Naive B cell (primary cell): ENCODE results near the gene CEP78. TPM values are rescaled to one million over a fixed set of nuclear protein-coding genes. Genes with fewer than 3 reads are reported as not detected.

Experiments used
- ATAC-seq, 2 donors: fragments of 150-1000 bp; cut with Tn5 transposase; 2 replicates each; pipeline ENCODE4 v1.10.0; 2021; ENCODE audit warnings: low read depth in 2 of 2, mild to moderate bottlenecking in 2 of 2, moderate library complexity in 2 of 2
- DNase-seq: peaks from one replicate; pipeline ENCODE4 v3.0.0; 2022
- H3K27ac Mint-ChIP-seq, 6 donors: one replicate each; pipeline ENCODE4 v1.8.0; 2020 to 2022; ENCODE audit warnings: mild to moderate bottlenecking in 6 of 6, mixed read lengths in 6 of 6, moderate library complexity in 5 of 6, inconsistent platforms in 2 of 6
- H3K27me3 Mint-ChIP-seq, 3 donors: one replicate each; pipeline ENCODE4 v1.8.0; 2021 to 2022; ENCODE audit warnings: mixed read lengths in 3 of 3, mild to moderate bottlenecking in 1 of 3
- H3K36me3 Mint-ChIP-seq, 2 donors: one replicate each; pipeline ENCODE4 v1.8.0; 2020 to 2022; ENCODE audit warnings: mixed read lengths in 2 of 2, inconsistent platforms in 1 of 2, mild to moderate bottlenecking in 1 of 2
- H3K4me1 Mint-ChIP-seq, 3 donors: one replicate each; pipeline ENCODE4 v1.8.0; 2020 to 2022; ENCODE audit warnings: mixed read lengths in 3 of 3, inconsistent platforms in 1 of 3, mild to moderate bottlenecking in 1 of 3, moderate library complexity in 1 of 3
- H3K4me3 Mint-ChIP-seq, 8 donors: one replicate each; pipeline ENCODE4 v1.8.0; 2020 to 2022; ENCODE audit warnings: mild to moderate bottlenecking in 8 of 8, mixed read lengths in 8 of 8, moderate library complexity in 8 of 8, inconsistent platforms in 2 of 8
- H3K9me3 Mint-ChIP-seq, 7 donors: one replicate each; pipeline ENCODE4 v1.8.0; 2020 to 2022; ENCODE audit warnings: mixed read lengths in 7 of 7, mild to moderate bottlenecking in 5 of 7, inconsistent platforms in 2 of 7, moderate library complexity in 1 of 7
- polyA plus RNA-seq, 6 donors: library from polyadenylated mRNA; unstranded; fragments of 300-500 nt; fragmentation: Illumina TruSeq; gene quantifications; one replicate each; pipeline ENCODE4 v1.2.3, GENCODE V29; 2021; ENCODE audit warnings: low read depth in 6 of 6

Gene CEP78
- polyA plus RNA-seq, 6 donors from 2014 or later: 6.1 to 14.9 (median 13.1) TPM

DNA sequence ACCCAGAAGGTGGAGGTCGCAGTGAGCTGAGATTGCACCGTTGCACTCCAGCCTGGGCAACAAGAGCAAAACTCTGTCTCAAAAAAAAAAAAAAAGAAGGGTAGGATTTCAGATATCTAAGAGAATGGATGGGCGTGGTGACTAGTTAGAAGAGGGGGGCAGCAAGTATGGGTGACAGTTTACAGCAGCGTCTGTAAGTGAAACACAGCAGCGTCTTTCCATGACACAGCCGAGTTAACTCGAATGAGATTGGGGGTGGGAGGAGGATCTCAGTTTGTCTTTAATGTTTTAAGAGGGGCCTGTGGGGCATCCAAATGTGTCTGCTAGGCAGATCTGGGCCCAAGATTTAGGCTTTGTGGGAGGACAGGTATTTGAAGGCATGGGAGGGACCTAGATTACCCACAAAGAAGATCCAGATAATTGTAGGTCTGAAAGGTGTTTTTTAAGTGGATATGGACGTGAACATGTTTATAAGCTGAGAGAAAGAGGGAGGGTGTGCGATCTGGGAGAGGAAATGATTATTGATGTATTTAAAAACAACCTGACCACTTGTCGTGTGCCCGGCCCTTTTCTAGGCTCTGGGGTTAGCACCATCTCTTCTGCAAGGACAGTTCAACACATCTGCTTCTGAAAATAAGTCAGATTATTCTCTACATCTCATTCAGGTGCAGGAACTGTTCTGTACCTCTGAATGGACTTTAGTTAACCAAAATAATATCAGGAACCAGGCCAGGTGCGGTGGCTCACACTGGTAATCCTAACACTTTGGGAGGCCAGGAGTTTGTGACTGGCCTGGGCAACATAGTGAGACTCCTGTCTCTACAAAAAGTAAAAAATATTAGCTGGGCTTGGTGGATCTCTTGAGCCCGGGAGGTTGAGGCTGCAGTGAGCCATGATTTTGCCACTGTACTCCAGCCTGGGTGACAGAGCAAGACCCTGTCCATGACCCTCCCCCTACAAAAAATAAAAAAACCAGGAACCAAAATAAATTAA lies 2.5 kb downstream of the CEP78 start:
- H3K4me3 Mint-ChIP-seq: peak overlapping the region in 3 of 8 donors; percentile 23 to 77 (median 71)
- no peak for ATAC-seq
- peaks cover 18 to 36% (median 27%) of the 10 kb centered on the region in 3 donors for H3K4me1 Mint-ChIP-seq
- peaks cover 0 to 22% of the 10 kb centered on the region in 2 donors for H3K36me3 Mint-ChIP-seq
- H3K27me3 Mint-ChIP-seq: no peaks in the 10 kb centered on the region
- no peaks in the 10 kb centered on the region for H3K9me3 Mint-ChIP-seq
- DNase-seq: no peak
- no peak overlapping the region for H3K27ac Mint-ChIP-seq

DNA sequence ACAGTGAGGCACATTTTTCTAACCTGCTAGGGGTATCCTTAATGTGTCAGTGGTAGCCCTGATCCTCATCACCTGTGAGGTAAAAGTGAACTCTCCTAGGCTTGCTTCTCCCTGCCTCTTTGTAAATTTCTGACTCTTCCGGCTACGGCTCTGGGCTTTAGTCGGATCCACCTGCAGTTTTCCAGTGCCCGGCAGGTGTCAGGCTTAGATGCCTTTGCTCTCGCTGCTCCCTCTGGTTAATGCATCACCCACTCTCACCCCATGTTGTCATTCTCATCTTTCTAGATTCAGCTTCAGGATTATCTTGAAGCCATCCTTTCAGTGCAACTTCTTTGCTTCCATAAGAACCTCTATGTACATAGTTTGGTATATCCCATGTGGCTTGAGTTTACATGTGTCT lies 3.6 kb downstream of the CEP78 start:
- H3K36me3 Mint-ChIP-seq: peaks cover 0 to 24% of the 10 kb centered on the region in 2 donors
- H3K27me3 Mint-ChIP-seq: no peaks in the 10 kb centered on the region
- ATAC-seq: no peak
- peak overlapping the region in 2 of 6 donors; percentile 31 to 74 for H3K27ac Mint-ChIP-seq
- DNase-seq: no peak
- peak overlapping the region in 2 of 8 donors; percentile 61 to 71 for H3K4me3 Mint-ChIP-seq
- H3K9me3 Mint-ChIP-seq: no peaks in the 10 kb centered on the region
- H3K4me1 Mint-ChIP-seq: peaks cover 18 to 32% (median 27%) of the 10 kb centered on the region in 3 donors

DNA sequence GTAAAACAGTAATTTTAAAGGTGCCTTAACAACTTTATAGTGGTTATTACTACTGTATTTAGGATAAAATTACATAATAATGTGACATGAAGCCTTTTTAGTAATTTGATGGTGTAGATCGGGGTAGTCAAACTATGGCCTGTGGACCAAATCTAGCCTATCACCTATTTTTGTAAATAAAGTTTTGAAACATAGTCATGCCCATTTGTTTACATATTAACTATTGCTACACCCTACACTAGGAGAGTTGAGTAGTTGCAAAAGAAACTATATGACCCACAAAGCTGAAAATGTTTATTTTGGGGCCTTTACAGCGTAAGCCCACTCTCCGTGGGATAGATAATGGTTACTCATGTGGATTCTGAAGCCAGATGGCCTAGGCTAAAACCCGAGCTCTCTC lies 6.2 kb downstream of the CEP78 start:
- peaks cover 4 to 36% of the 10 kb centered on the region in 2 donors for H3K36me3 Mint-ChIP-seq
- DNase-seq: no peak
- no peaks in the 10 kb centered on the region for H3K9me3 Mint-ChIP-seq
- peaks cover 13 to 18% (median 14%) of the 10 kb centered on the region in 3 donors for H3K4me1 Mint-ChIP-seq
- no peak overlapping the region for H3K4me3 Mint-ChIP-seq
- no peak overlapping the region for H3K27ac Mint-ChIP-seq
- ATAC-seq: no peak
- H3K27me3 Mint-ChIP-seq: no peaks in the 10 kb centered on the region

DNA sequence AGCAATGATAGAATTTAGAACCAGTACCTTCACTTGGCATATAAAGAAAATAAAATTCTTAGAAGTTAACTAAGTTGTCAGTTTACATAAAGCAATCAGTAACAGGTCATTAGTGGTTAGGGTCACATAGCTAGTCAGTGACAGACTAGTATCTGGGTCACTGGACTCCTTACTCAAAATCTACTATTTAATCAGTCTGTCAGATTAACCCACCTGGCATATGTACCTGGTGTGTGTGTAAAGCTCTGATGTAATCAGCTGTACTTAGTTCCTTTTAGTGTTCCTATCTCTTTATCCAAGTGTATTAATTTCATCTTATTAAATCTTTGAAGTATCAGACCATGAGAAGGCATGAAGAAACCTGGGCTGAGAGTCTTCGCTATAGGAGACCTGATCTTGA lies 7.3 kb downstream of the CEP78 start:
- no peak overlapping the region for H3K27ac Mint-ChIP-seq
- no peaks in the 10 kb centered on the region for H3K9me3 Mint-ChIP-seq
- H3K4me1 Mint-ChIP-seq: peaks cover 4 to 9% (median 7%) of the 10 kb centered on the region in 3 donors
- peaks cover 10 to 39% of the 10 kb centered on the region in 2 donors for H3K36me3 Mint-ChIP-seq
- no peak overlapping the region for H3K4me3 Mint-ChIP-seq
- no peaks in the 10 kb centered on the region for H3K27me3 Mint-ChIP-seq
- DNase-seq (no peak), ATAC-seq (no peak)

DNA sequence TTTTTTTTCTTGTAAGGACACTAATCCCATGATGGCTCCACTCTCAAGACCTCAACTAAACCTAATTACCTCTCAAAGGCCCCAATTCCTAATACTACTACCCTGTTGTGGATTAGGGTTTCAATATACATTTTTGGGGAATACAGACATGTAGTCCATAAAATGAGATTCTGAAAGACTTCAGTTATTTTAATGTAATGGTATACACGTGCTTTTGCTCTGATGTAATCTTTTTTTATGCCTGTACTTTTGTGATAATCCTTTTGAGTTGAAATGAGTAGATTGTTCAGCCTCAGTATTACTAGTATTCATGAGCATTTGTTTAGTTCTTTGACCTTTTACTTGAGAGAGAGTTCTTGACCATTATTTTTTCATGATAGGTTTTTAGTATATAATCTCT lies 9.5 kb downstream of the CEP78 start:
- H3K36me3 Mint-ChIP-seq: peaks cover 10 to 35% of the 10 kb centered on the region in 2 donors
- peaks cover 0 to 3% (median 0%) of the 10 kb centered on the region in 3 donors for H3K4me1 Mint-ChIP-seq
- no peak overlapping the region for H3K27ac Mint-ChIP-seq
- no peak overlapping the region for H3K4me3 Mint-ChIP-seq
- no peak for DNase-seq
- ATAC-seq: no peak
- no peaks in the 10 kb centered on the region for H3K9me3 Mint-ChIP-seq
- no peaks in the 10 kb centered on the region for H3K27me3 Mint-ChIP-seq

DNA sequence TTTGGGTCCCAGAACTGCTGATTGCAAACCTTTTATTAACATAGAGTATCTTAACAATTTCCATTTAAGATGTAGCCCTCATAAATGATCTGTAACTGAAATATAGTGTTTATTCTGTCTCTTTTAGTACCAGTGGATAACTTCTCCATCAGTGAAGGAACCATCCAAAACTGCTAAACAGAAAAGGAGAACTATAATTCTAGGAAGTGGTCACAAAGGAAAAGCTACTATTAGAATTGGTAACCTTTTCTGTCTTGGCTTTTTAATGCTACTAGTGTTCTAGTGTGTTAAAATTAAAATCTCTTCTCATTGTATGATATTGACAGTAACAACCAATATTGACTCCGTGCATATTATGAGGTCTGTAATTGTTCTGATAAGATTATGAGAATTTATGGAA lies 12.8 kb downstream of the CEP78 start:
- H3K27me3 Mint-ChIP-seq: no peaks in the 10 kb centered on the region
- no peak overlapping the region for H3K27ac Mint-ChIP-seq
- H3K4me1 Mint-ChIP-seq: no peaks in the 10 kb centered on the region
- DNase-seq (no peak), ATAC-seq (no peak)
- peaks cover 10 to 27% of the 10 kb centered on the region in 2 donors for H3K36me3 Mint-ChIP-seq
- no peaks in the 10 kb centered on the region for H3K9me3 Mint-ChIP-seq
- no peak overlapping the region for H3K4me3 Mint-ChIP-seq

DNA sequence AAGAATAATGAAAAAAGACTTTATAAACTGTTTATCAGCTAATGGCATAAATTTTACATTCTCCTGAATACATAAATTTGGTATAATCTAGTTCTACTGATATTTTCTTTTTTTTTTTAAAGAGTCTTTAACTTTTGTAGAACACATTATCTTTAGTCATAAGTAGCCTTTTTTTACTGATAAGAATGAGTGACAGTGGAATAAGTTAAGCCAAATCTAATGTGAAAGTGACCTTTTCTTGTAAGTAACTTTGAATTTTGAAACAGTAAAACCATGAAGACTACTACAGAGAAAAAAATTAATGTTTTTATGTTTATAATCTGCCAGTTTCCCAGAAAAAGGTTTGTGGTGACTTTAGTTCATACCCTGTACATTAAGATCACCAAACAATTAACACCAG lies 13.7 kb downstream of the CEP78 start:
- Mint-ChIP-seq H3K27me3 (no peaks in the 10 kb centered on the region), H3K27ac (no peak overlapping the region), H3K36me3 (peaks cover 10 to 30% of the 10 kb centered on the region in 2 donors), H3K4me3 (no peak overlapping the region), H3K9me3 (no peaks in the 10 kb centered on the region), H3K4me1 (no peaks in the 10 kb centered on the region)
- DNase-seq (no peak), ATAC-seq (no peak)

DNA sequence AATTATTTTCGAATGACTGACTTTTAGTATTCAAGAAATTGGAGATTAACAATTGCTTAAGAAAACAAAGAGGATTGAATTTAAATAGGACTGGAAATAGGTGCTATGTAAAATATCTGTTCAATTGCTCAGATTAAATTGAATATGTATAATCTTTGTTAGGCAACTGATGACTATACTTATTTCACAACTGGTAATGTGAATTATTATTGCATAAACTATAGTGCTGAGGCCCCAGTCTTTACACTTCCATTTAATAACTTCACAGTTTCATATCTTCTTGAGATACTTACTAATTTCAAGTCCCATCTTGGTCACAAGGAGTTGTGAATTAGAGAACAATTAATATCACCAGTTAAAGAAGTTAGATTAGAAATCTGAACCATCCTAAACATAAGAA lies 16.7 kb downstream of the CEP78 start:
- Mint-ChIP-seq H3K27me3 (no peaks in the 10 kb centered on the region), H3K9me3 (no peaks in the 10 kb centered on the region), H3K36me3 (peaks cover under 1 to 19% of the 10 kb centered on the region in 2 donors), H3K4me3 (no peak overlapping the region), H3K4me1 (no peaks in the 10 kb centered on the region), H3K27ac (no peak overlapping the region)
- no peak for ATAC-seq
- no peak for DNase-seq

DNA sequence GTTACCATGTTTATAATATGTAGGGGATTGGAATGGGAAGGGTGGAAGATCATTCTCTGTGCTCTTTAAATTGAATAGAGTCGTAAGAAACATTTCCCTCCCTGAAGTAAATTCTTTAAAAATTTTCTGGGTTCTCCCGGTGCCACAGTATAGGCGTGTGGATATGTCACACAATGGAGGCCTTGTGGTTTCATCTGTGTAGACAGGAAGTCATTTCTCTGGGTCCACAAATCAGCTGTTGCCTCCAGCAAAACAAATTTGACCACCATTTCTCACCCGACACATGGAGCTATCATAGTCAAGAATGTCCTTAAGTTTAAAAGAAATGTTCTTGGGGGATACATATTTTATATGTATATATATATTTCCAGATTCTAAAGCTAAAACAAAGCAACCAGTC lies 17.4 kb downstream of the CEP78 start:
- no peaks in the 10 kb centered on the region for H3K27me3 Mint-ChIP-seq
- H3K36me3 Mint-ChIP-seq: peaks cover 0 to 19% of the 10 kb centered on the region in 2 donors
- H3K4me1 Mint-ChIP-seq: no peaks in the 10 kb centered on the region
- H3K9me3 Mint-ChIP-seq: no peaks in the 10 kb centered on the region
- H3K27ac Mint-ChIP-seq: no peak overlapping the region
- DNase-seq: no peak
- ATAC-seq: no peak
- no peak overlapping the region for H3K4me3 Mint-ChIP-seq

DNA sequence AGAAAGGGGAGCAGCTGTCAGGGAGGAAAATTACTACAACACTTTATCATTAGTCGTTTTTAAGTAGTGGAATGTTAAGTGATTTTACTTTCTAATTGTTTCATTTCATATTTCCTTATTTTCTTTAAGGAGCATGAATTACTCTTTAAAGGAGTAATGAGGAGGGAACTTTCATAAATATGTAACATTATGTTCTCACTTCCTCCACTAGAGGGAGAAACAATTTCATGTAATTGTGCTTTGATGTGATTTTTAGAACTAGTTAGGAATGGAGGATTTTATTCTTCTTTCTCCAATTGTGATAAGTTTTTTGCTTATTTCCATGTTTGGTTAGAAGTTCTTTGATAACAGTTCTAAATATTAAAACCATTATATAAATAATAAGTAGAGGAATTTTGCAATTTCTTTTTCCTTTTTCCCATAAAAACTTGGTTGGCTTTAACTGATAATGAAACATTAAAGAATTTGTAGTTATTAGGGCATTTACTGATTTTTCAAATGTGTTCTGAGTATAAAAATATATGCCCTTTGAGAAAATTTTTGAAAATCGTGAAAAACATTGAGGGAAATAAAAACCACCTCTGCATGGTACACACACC lies 25.6 kb downstream of the CEP78 start:
- DNase-seq (peak; percentile 6), ATAC-seq (no peak)
- Mint-ChIP-seq H3K27ac (no peak overlapping the region), H3K27me3 (no peaks in the 10 kb centered on the region), H3K4me1 (no peaks in the 10 kb centered on the region), H3K4me3 (no peak overlapping the region), H3K36me3 (peaks cover 10 to 30% of the 10 kb centered on the region in 2 donors), H3K9me3 (no peaks in the 10 kb centered on the region)

DNA sequence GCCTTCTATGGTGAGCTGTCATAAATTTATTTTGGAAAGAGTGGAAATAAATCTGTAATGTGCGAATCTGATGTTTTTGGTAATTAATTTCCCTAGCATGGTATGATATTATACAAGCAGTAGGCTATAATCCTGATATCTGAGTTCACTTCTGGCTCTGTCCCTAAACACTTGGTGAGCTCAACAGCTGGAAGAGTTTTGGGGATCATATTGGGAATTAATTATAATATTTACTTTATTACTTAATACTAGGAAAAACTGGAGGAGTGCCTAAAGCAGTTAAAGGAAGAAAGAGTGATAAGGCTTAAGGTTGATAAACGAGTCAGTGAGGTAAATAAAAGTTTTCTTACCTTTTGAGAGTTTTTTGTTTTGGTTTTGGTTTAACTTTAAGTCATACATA lies 26.8 kb downstream of the CEP78 start:
- H3K9me3 Mint-ChIP-seq: no peaks in the 10 kb centered on the region
- no peak overlapping the region for H3K27ac Mint-ChIP-seq
- no peaks in the 10 kb centered on the region for H3K4me1 Mint-ChIP-seq
- peaks cover 20 to 38% of the 10 kb centered on the region in 2 donors for H3K36me3 Mint-ChIP-seq
- no peak for DNase-seq
- no peak overlapping the region for H3K4me3 Mint-ChIP-seq
- ATAC-seq: no peak
- H3K27me3 Mint-ChIP-seq: no peaks in the 10 kb centered on the region

DNA sequence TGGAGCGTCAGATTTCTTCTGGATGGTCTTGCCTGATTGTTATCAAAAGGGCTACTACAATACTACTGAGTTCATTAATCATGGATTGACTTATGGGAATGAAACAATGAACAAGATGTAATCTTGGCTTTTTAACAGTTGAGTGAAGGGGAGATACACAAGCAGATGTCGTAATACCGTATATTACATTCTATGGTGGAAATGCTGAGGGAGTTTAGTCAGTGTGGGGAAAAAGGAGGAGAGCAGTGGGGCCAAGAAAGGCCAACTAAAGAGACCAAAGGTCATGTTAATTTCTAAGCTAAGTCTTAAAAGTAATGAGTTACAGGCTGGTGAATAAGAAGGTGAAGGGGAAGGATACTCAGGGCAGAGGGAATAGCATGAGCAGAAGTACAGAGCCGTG lies 32.0 kb downstream of the CEP78 start:
- H3K27ac Mint-ChIP-seq: peak overlapping the region in 1 of 6 donors; percentile 7
- peaks cover 0 to 2% (median 0%) of the 10 kb centered on the region in 7 donors for H3K9me3 Mint-ChIP-seq
- H3K27me3 Mint-ChIP-seq: no peaks in the 10 kb centered on the region
- ATAC-seq (no peak), DNase-seq (no peak)
- H3K36me3 Mint-ChIP-seq: peaks cover 43 to 50% of the 10 kb centered on the region in 2 donors
- H3K4me1 Mint-ChIP-seq: no peaks in the 10 kb centered on the region
- no peak overlapping the region for H3K4me3 Mint-ChIP-seq

DNA sequence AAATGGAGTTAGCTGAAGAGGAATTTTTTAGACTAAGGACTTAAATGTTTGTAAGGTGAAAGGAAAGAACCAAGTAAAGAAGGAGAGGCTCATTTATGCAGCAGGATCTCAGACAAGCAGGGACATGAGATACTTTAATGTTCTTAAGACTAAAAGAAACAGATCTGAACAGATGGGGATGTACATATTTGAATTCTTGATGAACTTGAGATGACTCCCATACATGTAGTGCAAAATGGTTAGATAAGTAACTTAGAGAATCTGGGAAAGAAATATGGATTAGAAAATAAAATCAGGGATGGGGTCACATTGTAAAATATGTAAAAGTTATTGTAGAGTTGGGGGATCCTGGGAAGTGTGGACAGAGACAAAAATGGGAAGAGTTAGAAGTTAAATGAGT lies 33.9 kb downstream of the CEP78 start:
- Mint-ChIP-seq H3K36me3 (peaks cover 39 to 45% of the 10 kb centered on the region in 2 donors), H3K27ac (peak overlapping the region in 1 of 6 donors; percentile 22), H3K4me3 (no peak overlapping the region), H3K9me3 (peaks cover 0 to 2% (median 0%) of the 10 kb centered on the region in 7 donors), H3K4me1 (no peaks in the 10 kb centered on the region), H3K27me3 (no peaks in the 10 kb centered on the region)
- DNase-seq: no peak
- ATAC-seq: no peak

DNA sequence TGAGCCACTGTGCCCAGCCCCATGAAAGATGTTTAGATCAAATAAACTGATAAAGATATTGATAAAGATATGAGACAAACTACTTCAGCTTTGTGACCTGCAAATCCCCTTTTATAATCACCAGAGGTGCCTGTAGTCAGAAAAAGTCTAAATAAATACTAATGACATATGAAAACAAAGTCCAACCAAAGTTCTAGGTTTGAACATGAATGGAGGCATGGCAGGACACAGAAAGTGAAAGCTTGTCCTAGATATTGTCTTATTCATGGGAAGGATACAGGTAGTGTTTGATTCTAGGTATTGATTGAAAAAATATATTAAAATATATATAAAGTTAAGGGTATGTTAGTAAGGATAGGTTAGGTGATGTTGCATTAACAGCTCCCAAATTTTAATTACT lies 36.4 kb downstream of the CEP78 start:
- no peak for DNase-seq
- H3K4me1 Mint-ChIP-seq: no peaks in the 10 kb centered on the region
- no peak overlapping the region for H3K4me3 Mint-ChIP-seq
- H3K27ac Mint-ChIP-seq: no peak overlapping the region
- ATAC-seq: no peak
- H3K27me3 Mint-ChIP-seq: no peaks in the 10 kb centered on the region
- H3K36me3 Mint-ChIP-seq: peaks cover 25 to 27% of the 10 kb centered on the region in 2 donors
- peaks cover 0 to 2% (median 0%) of the 10 kb centered on the region in 7 donors for H3K9me3 Mint-ChIP-seq
